Stomach (tissue), 9 donors: ENCODE results near the gene IFI30. TPM values are rescaled to one million over a fixed set of nuclear protein-coding genes. Genes with fewer than 3 reads are reported as not detected.

ENCODE experiments used
- DNase-seq, 2 donors: peaks; one replicate each; pipeline versions ENCODE4 v3.0.0 to v3.0.0-alpha.2; 2013 to 2019
- H3K27ac ChIP-seq, 5 donors: fragments of 200-600 bp in 4 of 5; sonication (generic) in 4 of 5; one replicate each; pipeline ENCODE4 v1.5.1; 2013 to 2019; ENCODE audit warnings: mild to moderate bottlenecking in 1 of 5, moderate library complexity in 1 of 5
- H3K27me3 ChIP-seq, 3 donors: fragments of 200-600 bp; sonication (generic); one replicate each; pipeline ENCODE4 v1.5.1; 2017 to 2019; ENCODE audit warnings: mixed run types in 1 of 3
- H3K36me3 ChIP-seq, 4 donors: fragments of 200-600 bp; sonication (generic); 1 replicate in 3 of 4; 2 replicates in 1 of 4; pipeline ENCODE4 v1.5.1; 2016 to 2019
- H3K4me1 ChIP-seq, 4 donors: fragments of 200-600 bp; sonication (generic); one replicate each; pipeline ENCODE4 v1.5.1; 2016 to 2019
- H3K4me3 ChIP-seq, 4 donors: fragments of 200-600 bp; sonication (generic) in 3 of 4; one replicate each; pipeline ENCODE4 v1.5.1; 2016 to 2019; ENCODE audit warnings: mild to moderate bottlenecking in 1 of 4
- H3K9me3 ChIP-seq, 4 donors: fragments of 200-600 bp; sonication (generic); one replicate each; pipeline ENCODE4 v1.5.1; 2016 to 2019
- CTCF ChIP-seq, 7 experiments: fragments of 450-650 bp in 4 of 7; fragments of 200-600 bp in 3 of 7; sonication (generic) in 3 of 7; IDR thresholded peaks; one replicate each; pipeline ENCODE4 v1.5.1; 2016 to 2019; ENCODE audit warnings: antibody characterized with exemption in 7 of 7, control low read depth in 2 of 7, mild to moderate bottlenecking in 1 of 7
- EP300 ChIP-seq: sonication (generic); formaldehyde crosslinking; IDR thresholded peaks from one replicate; pipeline ENCODE4 v1.6.1; 2017; ENCODE audit warnings: antibody characterized with exemption
- POLR2A ChIP-seq, 4 donors: fragments of 450-650 bp; IDR thresholded peaks; one replicate each; pipeline ENCODE4 v1.6.1; 2016; ENCODE audit warnings: antibody characterized with exemption in 4 of 4, control low read depth in 2 of 4, mild to moderate bottlenecking in 1 of 4, moderate library complexity in 1 of 4
- POLR2AphosphoS5 ChIP-seq, 3 donors: sonication (generic); formaldehyde crosslinking; IDR thresholded peaks; one replicate each; pipeline ENCODE4 v1.6.1; 2016; ENCODE audit warnings: antibody characterized with exemption in 3 of 3
- WGBS, 5 donors: extraction: QIAGEN DNeasy Blood & Tissue Kit in 3 of 5; methylation state at CpG; one replicate each; pipeline versions ENCODE4 v1.1.5 to v1.1.7; 2013 to 2018; 5-methylcytosine and 5-hydroxymethylcytosine counted together
- intact Hi-C: fragments of 100-400 bp; cut with DNase I; formaldehyde crosslinking; loops from one replicate; pipeline ENCODE4 v1.15.1; 2023; ENCODE audit warnings: low total_unique reads
- polyA plus RNA-seq, 3 donors: library from polyadenylated mRNA; stranded (reverse); fragments of 200-250 nt; gene quantifications; one replicate each; pipeline ENCODE4 v1.2.3, GENCODE V29; 2013
- small RNA-seq, 4 donors: library from RNA; depleted of rRNA; stranded (forward); fragments of <200 nt; gene quantifications; one replicate each; pipeline ENCODE3, GENCODE V24; 2016
- total RNA-seq, 5 donors: library from RNA; depleted of rRNA; stranded (reverse); fragments of >200 nt; gene quantifications; one replicate each; pipeline versions ENCODE4 v1.1.0 to v1.2.3, GENCODE V29; 2014 to 2016
- donor health status: healthy with polysubstance abuse.
- donor health status: Bipolar disorder and iron deficiency.
- donor health status: healthy.

Gene IFI30
- total and polyA plus RNA-seq, 8 donors, result 37.3 to 199 (median 53.2) TPM; not detected in 1

- Histone ChIP-seq H3K27me3 (peaks cover 5 to 95% (median 43%) of the 10 kb centered on the region in 3 donors), H3K4me1 (peaks cover 10 to 31% (median 27%) of the 10 kb centered on the region in 4 donors), H3K9me3 (no peaks in the 10 kb centered on the region), H3K36me3 (no peaks in the 10 kb centered on the region), H3K4me3 (no peak overlapping the region), H3K27ac (no peak overlapping the region)
- TF ChIP-seq CTCF (IDR thresholded peaks at IDR 0.05), result no peak
- no peak for TF ChIP-seq POLR2AphosphoS5 (IDR thresholded peaks at IDR 0.05)
- no peak for TF ChIP-seq POLR2A (IDR thresholded peaks at IDR 0.05)
- no peak for TF ChIP-seq EP300
- 80 to 86% (median 83%) methylated on average over 16 to 18 of the region's 18 CpGs for WGBS, 5 donors
- DNase-seq, result peak in 1 of 2 donors; percentile 48
- intact Hi-C loops, result no loop called here
These were observed 53.6 kb downstream of the IFI30 start for GRCh38 chr19:18226956-18227780.

Small RNA genes within 50 kb of the gene (small RNA-seq; reads per million reads assigned to genes)
- gene IFI30, result 0 reads per million in 4 donors

Other genes with a start within 250 kb of the IFI30 start
- 10 to 100 TPM; 15.8 to 98.7 (median 68.7) TPM for gene CCDC124, start 240.8 kb upstream of the IFI30 start, total RNA-seq
- gene CCDC124, start 240.8 kb upstream of the IFI30 start, polyA plus RNA-seq, result 100 to 1,000 TPM; 107 to 149 (median 124) TPM
- not detected for gene KCNN1, start 206.7 kb upstream of the IFI30 start, total RNA-seq
- gene KCNN1, start 206.7 kb upstream of the IFI30 start, polyA plus RNA-seq, result under 1 TPM in 2 of 3 donors, not detected in 1; 0.23 to 0.46 TPM
- gene ARRDC2, start 165.6 kb upstream of the IFI30 start, total RNA-seq, result 100 to 1,000 TPM in 1 of 5 donors, 10 to 100 TPM in 4; 19.8 to 130 (median 60.8) TPM
- 10 to 100 TPM; 31.4 to 34.1 (median 32.7) TPM for gene ARRDC2, start 165.6 kb upstream of the IFI30 start, polyA plus RNA-seq
- 1 to 10 TPM in 1 of 5 donors, under 1 TPM in 1, not detected in 3; 0.18 to 9.3 TPM for gene IL12RB1, start 86.9 kb upstream of the IFI30 start, total RNA-seq
- gene IL12RB1, start 86.9 kb upstream of the IFI30 start, polyA plus RNA-seq, result under 1 TPM in 2 of 3 donors, not detected in 1; 0.68 to 0.87 TPM
- gene MAST3, start 76.0 kb upstream of the IFI30 start, total RNA-seq, result 10 to 100 TPM in 3 of 5 donors, 1 to 10 TPM in 2; 1.7 to 29.0 (median 10.7) TPM
- 1 to 10 TPM; 1.8 to 4.0 (median 1.9) TPM for gene MAST3, start 76.0 kb upstream of the IFI30 start, polyA plus RNA-seq
- 100 to 1,000 TPM in 1 of 5 donors, 10 to 100 TPM in 3, 1 to 10 TPM in 1; 6.6 to 490 (median 22.2) TPM for gene PIK3R2, start 20.6 kb upstream of the IFI30 start, total RNA-seq
- gene PIK3R2, start 20.6 kb upstream of the IFI30 start, polyA plus RNA-seq, result 1 to 10 TPM; 2.0 to 5.5 (median 2.6) TPM
- 100 to 1,000 TPM in 1 of 5 donors, 10 to 100 TPM in 2, 1 to 10 TPM in 2; 5.9 to 200 (median 13.0) TPM for gene MPV17L2, start 19.4 kb downstream of the IFI30 start, total RNA-seq
- 10 to 100 TPM; 11.6 to 15.4 (median 13.3) TPM for gene MPV17L2, start 19.4 kb downstream of the IFI30 start, polyA plus RNA-seq
- gene RAB3A, start 30.2 kb downstream of the IFI30 start, total RNA-seq, result 1 to 10 TPM in 3 of 5 donors, under 1 TPM in 1, not detected in 1; 0.87 to 2.2 (median 1.7) TPM
- gene RAB3A, start 30.2 kb downstream of the IFI30 start, polyA plus RNA-seq, result 1 to 10 TPM; 1.4 to 2.2 (median 2.0) TPM
- gene PDE4C, start 52.6 kb downstream of the IFI30 start, total RNA-seq, result 10 to 100 TPM in 3 of 5 donors, 1 to 10 TPM in 1, under 1 TPM in 1; 0.87 to 25.4 (median 11.4) TPM
- under 1 TPM in 1 of 3 donors, not detected in 2; 0.95 TPM for gene PDE4C, start 52.6 kb downstream of the IFI30 start, polyA plus RNA-seq
- 10 to 100 TPM in 1 of 5 donors, 1 to 10 TPM in 3, not detected in 1; 2.4 to 35.7 (median 4.0) TPM for gene IQCN, start 100.6 kb downstream of the IFI30 start, total RNA-seq
- gene IQCN, start 100.6 kb downstream of the IFI30 start, polyA plus RNA-seq, result 1 to 10 TPM; 1.4 to 2.7 (median 2.6) TPM
- gene JUND, start 107.8 kb downstream of the IFI30 start, total RNA-seq, result 1,000 to 10,000 TPM in 2 of 5 donors, 100 to 1,000 TPM in 3; 118 to 1,659 (median 737) TPM
- 100 to 1,000 TPM in 2 of 3 donors, 10 to 100 TPM in 1; 78.6 to 272 (median 102) TPM for gene JUND, start 107.8 kb downstream of the IFI30 start, polyA plus RNA-seq
- 100 to 1,000 TPM in 2 of 5 donors, 10 to 100 TPM in 3; 24.1 to 185 (median 98.6) TPM for gene LSM4, start 149.3 kb downstream of the IFI30 start, total RNA-seq
- 100 to 1,000 TPM; 114 to 181 (median 173) TPM for gene LSM4, start 149.3 kb downstream of the IFI30 start, polyA plus RNA-seq
- gene PGPEP1, start 166.8 kb downstream of the IFI30 start, total RNA-seq, result 10 to 100 TPM in 4 of 5 donors, 1 to 10 TPM in 1; 8.0 to 58.9 (median 22.9) TPM
- gene PGPEP1, start 166.8 kb downstream of the IFI30 start, polyA plus RNA-seq, result 10 to 100 TPM in 2 of 3 donors, 1 to 10 TPM in 1; 8.4 to 40.0 (median 31.8) TPM
- gene GDF15, start 212.3 kb downstream of the IFI30 start, total RNA-seq, result 100 to 1,000 TPM in 1 of 5 donors, 10 to 100 TPM in 4; 17.3 to 102 (median 46.9) TPM
- 100 to 1,000 TPM in 1 of 3 donors, 10 to 100 TPM in 2; 14.2 to 134 (median 44.5) TPM for gene GDF15, start 212.3 kb downstream of the IFI30 start, polyA plus RNA-seq
- gene LRRC25, start 223.8 kb downstream of the IFI30 start, total RNA-seq, result 10 to 100 TPM in 1 of 5 donors, 1 to 10 TPM in 2, not detected in 2; 2.9 to 11.2 (median 7.2) TPM
- gene LRRC25, start 223.8 kb downstream of the IFI30 start, polyA plus RNA-seq, result 1 to 10 TPM in 2 of 3 donors, under 1 TPM in 1; 0.98 to 2.4 (median 1.7) TPM
- 100 to 1,000 TPM in 1 of 5 donors, 10 to 100 TPM in 4; 22.8 to 253 (median 39.7) TPM for gene SSBP4, start 245.6 kb downstream of the IFI30 start, total RNA-seq
- 10 to 100 TPM; 49.9 to 77.6 (median 54.4) TPM for gene SSBP4, start 245.6 kb downstream of the IFI30 start, polyA plus RNA-seq